Glutamatergic neuron (in vitro differentiated cells): Measurements from ENCODE around the gene PRAMEF14. TPM values are rescaled to one million over a fixed set of nuclear protein-coding genes. Genes with fewer than 3 reads are reported as not detected.
"Not testable (repeated sequence)": the region's sequence is repeated elsewhere in the genome, so short reads cannot be mapped to it uniquely, and the experiment has no call there.

Source experiments
- DNase-seq: peaks from one replicate; pipeline ENCODE4 v3.0.0; 2022
- H3K27ac Mint-ChIP-seq: one replicate; pipeline ENCODE4 v1.8.0; 2020; ENCODE audit warnings: mild to moderate bottlenecking, mixed read lengths, inconsistent platforms; ENCODE audit not compliant: unreplicated experiment
- H3K27me3 Mint-ChIP-seq: one replicate; pipeline ENCODE4 v1.8.0; 2020; ENCODE audit warnings: mild to moderate bottlenecking, moderate library complexity, mixed read lengths, inconsistent platforms; ENCODE audit not compliant: unreplicated experiment
- H3K36me3 Mint-ChIP-seq: one replicate; pipeline ENCODE4 v1.8.0; 2020; ENCODE audit warnings: mild to moderate bottlenecking, mixed read lengths, inconsistent platforms; ENCODE audit not compliant: unreplicated experiment
- H3K4me1 Mint-ChIP-seq: one replicate; pipeline ENCODE4 v1.8.0; 2020; ENCODE audit warnings: mild to moderate bottlenecking, low read depth, mixed read lengths, inconsistent platforms; ENCODE audit not compliant: unreplicated experiment
- H3K4me3 Mint-ChIP-seq: one replicate; pipeline ENCODE4 v1.8.0; 2020; ENCODE audit warnings: mild to moderate bottlenecking, mixed read lengths, inconsistent platforms; ENCODE audit not compliant: unreplicated experiment
- H3K9me3 Mint-ChIP-seq: one replicate; pipeline ENCODE4 v1.8.0; 2020; ENCODE audit warnings: mild to moderate bottlenecking, moderate library complexity, mixed read lengths, inconsistent platforms; ENCODE audit not compliant: unreplicated experiment
- long read RNA-seq: library from polyadenylated mRNA; unstranded; transcript quantifications from one replicate; pipeline ENCODE4 v2.0.0, GENCODE V29; 2020; ENCODE audit not compliant: unreplicated experiment
- total RNA-seq: library from RNA; stranded (reverse); fragmentation: NEBNext Ultra II Directional; extraction: Animal tissue kit (Norgen Biotek cat#: 25700); gene quantifications from one replicate; pipeline ENCODE4 v1.2.1, GENCODE V29; 2021; ENCODE audit not compliant: unreplicated experiment

PRAMEF14 gene
- total RNA-seq: 0.32 TPM
- long read RNA-seq: 0 reads

GRCh38 chr1:13347034-13347433 is at the start of gene PRAMEF14:
Gene PRAMEF14, minus strand, starts transcription at chr1:13347134. Its CDS starts 1,820 bp downstream, at chr1:13345314.
- H3K4me1 Mint-ChIP-seq, H3K27me3 Mint-ChIP-seq, DNase-seq, H3K27ac Mint-ChIP-seq, H3K36me3 Mint-ChIP-seq, H3K4me3 Mint-ChIP-seq, H3K9me3 Mint-ChIP-seq: not testable (repeated sequence)

GRCh38 chr1:13395311-13395710 is 48.4 kb upstream of the PRAMEF14 start:
- not testable (repeated sequence) for H3K9me3 Mint-ChIP-seq, H3K4me1 Mint-ChIP-seq, H3K4me3 Mint-ChIP-seq, H3K27ac Mint-ChIP-seq, H3K36me3 Mint-ChIP-seq, H3K27me3 Mint-ChIP-seq, DNase-seq

GRCh38 chr1:13394761-13395160 is 47.8 kb upstream of the PRAMEF14 start:
- not testable (repeated sequence) for H3K4me1 Mint-ChIP-seq, H3K36me3 Mint-ChIP-seq, H3K27me3 Mint-ChIP-seq, H3K9me3 Mint-ChIP-seq, H3K27ac Mint-ChIP-seq, DNase-seq, H3K4me3 Mint-ChIP-seq

DNA sequence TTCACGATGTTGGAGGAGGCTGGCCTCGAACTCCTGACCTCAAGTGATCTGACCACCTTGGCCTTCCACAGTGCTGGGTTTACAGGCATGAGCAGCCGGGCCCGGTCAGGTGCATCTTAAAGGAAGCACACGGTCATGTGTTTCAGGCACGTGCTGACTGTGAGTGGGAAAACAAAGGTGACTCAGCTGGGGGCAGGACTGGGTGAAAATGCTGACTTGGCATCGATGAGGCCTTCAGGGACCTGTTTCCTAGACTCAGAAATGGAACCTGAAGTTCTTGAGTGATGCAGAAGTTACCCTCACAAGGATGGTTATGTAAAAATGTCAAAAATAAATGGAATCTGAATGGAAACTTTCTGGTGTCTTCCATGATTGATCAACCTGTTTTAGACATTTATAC is 46.1 kb upstream of the PRAMEF14 start:
- H3K9me3 Mint-ChIP-seq, H3K36me3 Mint-ChIP-seq, H3K27me3 Mint-ChIP-seq, H3K27ac Mint-ChIP-seq, H3K4me3 Mint-ChIP-seq, H3K4me1 Mint-ChIP-seq, DNase-seq: not testable (repeated sequence)

GRCh38 chr1:13389332-13389731 is 42.4 kb upstream of the PRAMEF14 start, which contains the start of gene PRAMEF17:
Gene PRAMEF17, plus strand, starts transcription at chr1:13389632. Its CDS starts 26 bp downstream, at chr1:13389658.
- H3K27ac Mint-ChIP-seq, DNase-seq, H3K4me1 Mint-ChIP-seq, H3K27me3 Mint-ChIP-seq, H3K36me3 Mint-ChIP-seq, H3K4me3 Mint-ChIP-seq, H3K9me3 Mint-ChIP-seq: not testable (repeated sequence)

DNA sequence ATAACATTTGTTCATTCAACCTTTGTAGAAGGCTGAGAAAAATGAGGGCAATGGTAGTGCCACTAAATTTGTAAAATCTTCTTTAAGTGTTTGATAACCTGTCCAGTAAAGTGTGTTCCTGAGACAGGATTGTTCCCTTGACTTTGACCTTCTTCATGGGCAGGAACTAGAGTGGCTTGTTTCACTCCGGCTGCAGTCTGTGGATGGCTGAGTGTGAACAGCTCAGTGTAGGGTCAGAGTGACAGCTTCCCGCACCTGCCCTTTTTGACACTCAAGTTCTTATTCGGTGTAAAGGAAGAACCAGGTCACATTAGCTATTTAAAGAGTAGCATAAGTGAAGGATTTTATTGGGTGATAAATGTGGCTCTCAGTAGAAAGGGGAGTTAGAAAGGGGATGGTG is 33.4 kb upstream of the PRAMEF14 start:
- H3K4me3 Mint-ChIP-seq, H3K27ac Mint-ChIP-seq, H3K27me3 Mint-ChIP-seq, H3K9me3 Mint-ChIP-seq, DNase-seq, H3K4me1 Mint-ChIP-seq, H3K36me3 Mint-ChIP-seq: not testable (repeated sequence)

DNA sequence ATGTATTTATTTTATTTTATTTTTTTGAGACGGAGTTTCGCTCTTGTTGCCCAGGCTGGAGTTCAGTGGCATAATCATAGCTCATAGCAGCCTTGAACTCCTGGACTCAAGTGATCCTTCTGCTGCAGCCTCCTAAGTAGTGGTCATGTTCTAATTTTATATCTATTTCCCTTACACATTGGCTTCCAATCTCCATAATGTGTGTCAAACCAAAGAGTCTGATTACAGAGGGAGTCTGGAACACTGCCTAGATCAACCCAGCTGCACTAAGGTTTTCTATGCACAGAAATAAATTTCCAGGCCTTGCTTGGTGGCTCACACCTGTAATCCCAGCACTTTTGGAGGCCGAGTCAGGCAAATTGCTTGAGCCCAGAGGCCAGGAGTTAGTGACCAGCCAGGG is 32.0 kb upstream of the PRAMEF14 start:
- H3K4me1 Mint-ChIP-seq, H3K4me3 Mint-ChIP-seq, H3K9me3 Mint-ChIP-seq, H3K27me3 Mint-ChIP-seq, H3K27ac Mint-ChIP-seq, H3K36me3 Mint-ChIP-seq, DNase-seq: not testable (repeated sequence)

DNA sequence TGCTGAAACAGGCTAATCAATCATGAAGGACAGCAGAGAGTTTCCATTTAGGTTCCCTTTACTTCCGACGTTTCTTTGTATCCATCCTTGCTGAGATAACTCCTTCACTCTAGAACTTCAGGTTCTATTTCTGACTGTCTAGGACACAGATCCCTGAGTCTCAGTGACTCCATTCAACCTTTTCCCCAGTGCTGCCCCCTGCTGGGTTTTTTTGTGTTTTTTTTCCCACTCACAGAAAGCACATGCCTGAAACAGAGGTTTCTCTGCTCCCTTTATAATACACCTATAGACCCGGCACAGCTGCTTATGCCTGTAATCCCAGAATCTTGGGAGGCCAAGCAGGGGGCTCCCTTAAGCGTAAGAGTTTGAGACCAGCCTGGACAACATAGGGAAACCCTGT is 21.6 kb upstream of the PRAMEF14 start:
- H3K4me3 Mint-ChIP-seq, H3K9me3 Mint-ChIP-seq, H3K27me3 Mint-ChIP-seq, H3K36me3 Mint-ChIP-seq, DNase-seq, H3K4me1 Mint-ChIP-seq, H3K27ac Mint-ChIP-seq: not testable (repeated sequence)

DNA sequence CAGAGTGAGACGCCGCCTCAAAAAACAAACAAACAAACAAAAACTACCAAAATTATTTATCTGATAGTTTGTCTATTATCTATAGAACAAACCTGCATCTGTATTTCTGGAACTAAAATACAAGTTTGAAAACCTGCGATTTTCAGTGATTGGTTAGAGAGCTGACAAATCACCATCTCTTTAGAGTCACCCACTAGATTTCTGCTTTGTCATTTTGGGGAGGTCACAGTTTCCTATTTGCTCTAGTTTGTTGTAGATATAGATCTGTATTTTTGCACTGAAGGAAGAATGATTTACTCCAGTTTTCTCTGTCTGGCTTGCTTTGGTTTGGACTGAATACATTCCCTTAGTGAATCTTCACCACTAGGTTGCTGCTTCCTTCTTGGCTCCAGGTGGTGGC is 19.6 kb upstream of the PRAMEF14 start:
- H3K27me3 Mint-ChIP-seq, H3K36me3 Mint-ChIP-seq, H3K9me3 Mint-ChIP-seq, H3K4me1 Mint-ChIP-seq, DNase-seq, H3K4me3 Mint-ChIP-seq, H3K27ac Mint-ChIP-seq: not testable (repeated sequence)

GRCh38 chr1:13364928-13365327 is 18.0 kb upstream of the PRAMEF14 start:
- DNase-seq, H3K27ac Mint-ChIP-seq, H3K27me3 Mint-ChIP-seq, H3K36me3 Mint-ChIP-seq, H3K4me3 Mint-ChIP-seq, H3K9me3 Mint-ChIP-seq, H3K4me1 Mint-ChIP-seq: not testable (repeated sequence)

- DNase-seq, H3K4me1 Mint-ChIP-seq, H3K9me3 Mint-ChIP-seq, H3K27me3 Mint-ChIP-seq, H3K36me3 Mint-ChIP-seq, H3K4me3 Mint-ChIP-seq, H3K27ac Mint-ChIP-seq: not testable (repeated sequence)
Measured at GRCh38 chr1:13362364-13362763, 15.4 kb upstream of the PRAMEF14 start.
